H1 (cell line): ENCODE measurements around the gene KIF26B. TPM values are rescaled to one million over a fixed set of nuclear protein-coding genes. Genes with fewer than 3 reads are reported as not detected.

Source experiments
- CHD7 ChIP-seq: fragments of 300-600 bp; sonication (generic); IDR thresholded peaks from 2 replicates; pipeline ENCODE4 v1.7.1; 2012; ENCODE audit warnings: low read length, moderate library complexity, mild to moderate bottlenecking, inconsistent platforms; ENCODE audit not compliant: insufficient replicate concordance
- FOSL1 ChIP-seq: IDR thresholded peaks from 2 replicates; pipeline ENCODE4 v1.6.1; 2011; ENCODE audit warnings: mild to moderate bottlenecking, low read depth, low read length, moderate library complexity; ENCODE audit not compliant: insufficient read depth
- GABPA ChIP-seq: IDR thresholded peaks from 2 replicates; pipeline ENCODE4 v1.6.1; 2011; ENCODE audit warnings: mild to moderate bottlenecking, low read length, moderate library complexity, borderline replicate concordance; ENCODE audit not compliant: insufficient read depth
- polyA plus RNA-seq, 7 experiments: library from polyadenylated mRNA; depleted of rRNA in 3 of 7; stranded (reverse) in 5 of 7; unstranded in 2 of 7; fragments of >200 nt in 5 of 7; fragments of 200-250 nt in 2 of 7; gene quantifications; 1 replicate in 5 of 7; 2 replicates in 1 of 7; 4 replicates in 1 of 7; pipeline versions ENCODE4 v1.2.1 to v1.2.3, GENCODE V29; 2011 to 2013; ENCODE audit warnings: missing spikeins in 2 of 7, mixed read lengths in 2 of 7
- total RNA-seq: library from RNA; stranded (reverse); fragmentation: NEBNext Ultra II Directional; extraction: Animal tissue kit (Norgen Biotek cat#: 25700); gene quantifications from 2 replicates; pipeline ENCODE4 v1.2.1, GENCODE V29; 2021

KIF26B gene
- total and polyA plus RNA-seq, 2 of the 8 experiments (the other 6 are each of a cell fraction or from before 2014, with no cell fraction given) = 0.06 to 0.28 TPM

GRCh38 chr1:245666412-245666811, 511.6 kb downstream of the KIF26B start (continued):
- no peak for TF ChIP-seq CHD7
- TF ChIP-seq GABPA = no peak
- no peak for TF ChIP-seq FOSL1
